ES-I3 (cell line): ENCODE results near the gene PRDM12.
A peak's percentile ranks its signal among the peaks of the same experiment; 100 is the strongest.

Experiments used
- H3K36me3 ChIP-seq: 2 replicates; pipeline ENCODE4 v1.6.1; 2013; ENCODE audit warnings: mild to moderate bottlenecking, low read length, control low read depth, moderate library complexity; ENCODE audit not compliant: insufficient read depth
- H3K4me1 ChIP-seq: 2 replicates; pipeline ENCODE4 v1.6.1; 2013; ENCODE audit warnings: mild to moderate bottlenecking, control low read depth, low read length; ENCODE audit not compliant: insufficient read depth
- H3K9ac ChIP-seq: 2 replicates; pipeline ENCODE4 v1.6.1; 2013; ENCODE audit warnings: low read depth, mild to moderate bottlenecking, low read length, moderate library complexity
- H3K9me3 ChIP-seq: 2 replicates; pipeline ENCODE4 v1.6.1; 2013; ENCODE audit warnings: mild to moderate bottlenecking, low read length, moderate library complexity; ENCODE audit not compliant: control insufficient read depth, insufficient read depth

The PRDM12 gene

DNA sequence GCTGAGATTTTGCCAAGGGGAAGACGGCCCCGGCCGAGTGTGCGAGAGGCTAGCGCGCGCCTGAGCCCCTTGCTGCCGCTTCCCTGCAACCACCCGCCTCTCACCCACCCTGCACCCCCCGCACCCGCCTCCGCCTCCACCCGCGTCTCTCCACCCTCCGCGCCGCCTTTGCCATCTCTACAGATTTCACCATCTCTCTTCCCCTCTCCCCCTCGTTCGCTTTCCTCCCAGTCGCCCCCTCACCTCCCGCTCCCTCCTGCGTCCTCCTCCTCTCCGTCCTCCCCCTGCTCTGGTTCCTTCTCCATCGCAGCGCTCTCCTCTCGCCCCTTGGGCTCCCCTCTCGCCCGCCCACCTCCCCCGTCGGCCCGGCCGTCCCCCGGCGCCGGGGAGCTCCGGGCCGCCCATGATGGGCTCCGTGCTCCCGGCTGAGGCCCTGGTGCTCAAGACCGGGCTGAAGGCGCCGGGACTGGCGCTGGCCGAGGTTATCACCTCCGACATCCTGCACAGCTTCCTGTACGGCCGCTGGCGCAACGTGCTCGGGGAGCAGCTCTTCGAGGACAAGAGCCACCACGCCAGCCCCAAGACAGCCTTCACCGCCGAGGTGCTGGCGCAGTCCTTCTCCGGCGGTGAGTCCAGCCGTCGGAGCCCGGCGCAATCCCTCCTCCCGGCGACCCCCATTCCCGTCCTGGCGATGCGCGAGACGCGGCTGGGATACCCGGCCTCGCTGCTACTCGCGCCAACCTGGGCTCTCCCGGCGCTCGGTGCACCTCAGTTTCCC is at the start of gene PRDM12:
TSS of gene PRDM12 (plus strand) at position 344 of the 778 bp plus-strand sequence. CDS start at position 404, 60 bp downstream.
- H3K4me1 ChIP-seq = no peaks in the 10 kb centered on the region; the same call in 1 of the 2 replicates
- H3K9ac ChIP-seq = peak within 1 kb of the TSS; percentile 41; the same call in 1 of the 2 replicates
- H3K9me3 ChIP-seq = no peaks in the 10 kb centered on the region
- no peaks in the 10 kb centered on the region for H3K36me3 ChIP-seq

DNA sequence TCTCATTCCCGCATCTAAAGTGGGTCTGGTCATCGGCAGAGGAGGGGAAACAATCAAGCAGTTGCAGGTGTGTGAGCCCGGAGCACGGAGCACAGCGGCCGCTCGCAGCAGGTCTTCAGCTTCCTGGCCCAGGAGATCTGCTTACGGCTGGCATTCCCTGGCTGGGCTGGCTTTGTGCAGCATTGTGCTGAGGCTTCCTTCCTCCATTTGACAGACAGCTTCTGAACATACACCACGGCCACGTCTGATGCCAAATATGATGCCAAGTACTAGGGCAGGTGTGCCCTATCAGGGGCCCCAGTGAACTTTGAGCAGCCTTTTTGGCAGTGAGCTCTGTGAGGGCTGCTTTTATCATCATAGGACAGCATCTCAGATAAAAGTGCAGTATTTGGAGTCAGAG is 47.9 kb upstream of the PRDM12 start:
- H3K36me3 ChIP-seq = peaks cover 69% of the 10 kb centered on the region

DNA sequence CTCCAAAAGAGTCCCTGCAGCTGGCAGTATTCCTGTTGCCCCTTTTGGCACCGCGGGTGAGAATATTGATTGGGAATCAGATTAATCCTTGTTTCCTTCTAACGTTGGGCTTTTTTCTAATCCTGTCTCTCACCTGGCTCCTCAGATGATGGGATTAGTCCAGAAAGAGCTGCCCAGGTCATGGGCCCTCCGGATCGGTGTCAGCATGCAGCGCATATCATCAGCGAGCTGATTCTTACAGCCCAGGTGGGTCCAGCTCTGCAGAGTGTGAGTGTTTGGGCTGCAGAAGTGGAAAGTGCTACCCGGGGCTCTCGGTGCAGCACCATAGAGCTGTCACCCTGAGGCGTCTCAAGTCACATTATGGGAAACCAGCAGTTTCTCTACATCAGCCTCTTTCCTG is 40.9 kb upstream of the PRDM12 start:
- Histone ChIP-seq H3K9me3 (no peaks in the 10 kb centered on the region), H3K9ac (no peak overlapping the region), H3K36me3 (peaks cover 52% of the 10 kb centered on the region), H3K4me1 (no peaks in the 10 kb centered on the region)

More for the DNA sequence above, 47.9 kb upstream of the PRDM12 start:
- no peak overlapping the region for H3K9ac ChIP-seq
- H3K9me3 ChIP-seq = no peaks in the 10 kb centered on the region
- H3K4me1 ChIP-seq = no peaks in the 10 kb centered on the region

DNA sequence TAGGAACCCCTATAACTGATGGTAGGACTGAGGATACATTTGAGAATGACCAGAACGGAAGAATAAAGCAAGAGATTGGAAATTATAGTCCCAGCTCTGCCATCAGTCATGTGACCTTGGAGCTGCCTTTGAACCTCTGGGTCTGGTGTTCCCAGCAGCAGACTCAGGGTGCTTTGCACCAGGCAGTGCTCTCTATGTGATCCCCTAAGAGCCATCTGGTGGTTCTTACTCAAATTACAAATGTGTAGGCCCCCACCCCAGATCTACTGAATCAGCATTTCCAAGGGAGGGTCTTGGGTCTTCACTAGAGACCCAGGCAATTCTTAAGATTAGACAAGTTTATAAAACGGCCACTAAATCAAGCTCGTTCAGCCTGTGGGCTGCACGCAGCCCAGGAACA is 40.2 kb upstream of the PRDM12 start:
- Histone ChIP-seq H3K9me3 (no peaks in the 10 kb centered on the region), H3K4me1 (peaks cover 3% of the 10 kb centered on the region), H3K36me3 (peaks cover 49% of the 10 kb centered on the region), H3K9ac (no peak overlapping the region)

DNA sequence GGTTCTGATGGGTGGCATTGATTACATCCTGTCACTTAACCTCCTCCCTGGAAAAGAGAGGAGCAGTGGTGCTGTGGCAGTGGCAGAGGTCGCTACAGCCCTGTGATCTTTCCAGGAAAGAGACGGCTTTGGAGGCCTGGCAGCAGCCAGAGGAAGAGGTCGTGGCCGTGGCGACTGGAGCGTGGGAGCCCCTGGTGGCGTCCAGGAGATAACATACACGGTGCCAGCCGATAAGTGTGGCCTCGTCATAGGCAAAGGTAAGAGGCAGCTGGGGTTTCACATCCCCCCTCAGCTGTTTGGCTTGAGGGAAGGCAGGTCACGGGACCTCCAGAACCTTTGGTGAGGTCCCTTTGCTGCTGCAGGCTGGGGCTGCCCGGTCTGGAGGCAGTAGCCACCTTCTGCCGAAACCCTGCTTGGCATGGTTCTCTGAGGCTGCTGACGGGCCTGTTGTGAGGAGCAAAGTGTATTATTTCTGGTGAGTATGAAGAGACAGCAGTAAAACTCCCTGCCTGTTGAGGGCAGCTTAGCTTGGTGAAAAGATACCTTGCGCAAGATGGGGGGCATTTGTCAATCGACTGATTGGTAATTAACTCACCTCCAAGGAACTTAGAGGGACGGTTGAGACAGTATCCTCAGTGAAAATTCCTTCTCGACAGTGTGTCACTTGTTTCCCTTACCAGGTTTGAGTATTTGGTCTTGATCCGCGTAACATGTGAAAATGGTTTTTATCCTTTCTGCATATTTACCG is 38.0 kb upstream of the PRDM12 start:
- Histone ChIP-seq H3K36me3 (peaks cover 50% of the 10 kb centered on the region), H3K4me1 (peaks cover 7% of the 10 kb centered on the region), H3K9ac (no peak overlapping the region), H3K9me3 (no peaks in the 10 kb centered on the region)

DNA sequence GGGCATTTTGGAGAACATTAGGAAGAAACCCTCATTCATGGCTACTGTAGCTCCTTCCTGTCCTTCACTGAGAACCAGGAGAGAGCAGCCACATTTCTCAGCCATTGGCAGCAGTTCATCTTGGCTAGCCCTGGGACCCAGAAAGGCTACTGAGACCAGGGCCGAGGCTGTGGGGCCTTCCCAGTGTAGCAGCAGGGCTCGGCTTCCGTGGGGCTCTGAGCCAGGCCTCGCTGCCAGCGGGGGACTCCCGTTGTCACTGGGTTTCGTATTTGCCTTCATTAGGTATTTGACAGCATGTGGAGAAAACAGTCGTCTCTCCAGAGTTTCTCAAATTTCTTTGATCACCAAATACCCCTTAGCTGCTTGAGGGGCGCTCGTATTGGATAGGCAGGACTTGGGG is 37.3 kb upstream of the PRDM12 start:
- Histone ChIP-seq H3K4me1 (peaks cover 7% of the 10 kb centered on the region), H3K36me3 (peaks cover 50% of the 10 kb centered on the region), H3K9ac (no peak overlapping the region), H3K9me3 (no peaks in the 10 kb centered on the region)

DNA sequence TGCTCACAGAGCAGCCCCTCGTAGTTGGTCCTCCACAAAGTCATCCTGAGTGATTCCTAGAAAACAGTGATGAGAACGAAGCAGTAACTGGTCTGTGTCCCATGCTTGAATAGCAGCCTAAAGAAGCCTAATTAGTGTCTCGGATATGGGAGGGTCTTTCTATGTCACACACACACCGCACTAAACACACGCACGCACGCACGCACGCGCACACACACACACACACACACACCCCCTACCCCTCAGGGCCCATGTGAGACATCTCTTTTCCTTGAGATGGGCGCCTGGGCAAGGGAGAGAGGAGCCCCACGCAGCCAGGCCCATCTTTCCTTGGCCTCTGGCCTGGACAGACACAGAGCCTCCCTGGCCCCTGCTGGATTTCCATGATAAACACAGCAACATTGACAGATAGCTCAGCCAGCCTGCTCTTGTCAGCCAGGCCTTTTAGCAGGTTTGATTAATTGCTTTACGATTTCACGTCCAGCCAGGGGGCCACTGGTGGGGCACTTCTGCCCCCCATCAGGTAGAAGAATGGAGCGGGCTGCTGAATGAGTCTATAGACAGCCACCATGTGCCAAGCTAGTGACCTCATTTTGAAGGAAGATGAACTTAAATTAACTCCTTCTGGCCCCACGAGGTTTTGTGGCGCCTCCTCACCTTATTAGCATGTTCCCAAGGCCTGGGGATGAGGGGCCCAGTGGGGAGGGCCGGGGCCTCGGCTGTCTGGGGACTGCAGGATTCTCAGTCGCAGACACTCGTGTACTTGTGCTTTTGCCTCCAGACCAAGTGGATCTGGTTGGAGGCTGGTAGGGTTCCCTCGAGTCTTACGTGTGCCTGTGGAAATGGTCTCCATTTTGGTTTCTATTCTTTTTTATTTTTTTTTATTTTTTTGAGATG is 36.2 kb upstream of the PRDM12 start:
- Histone ChIP-seq H3K4me1 (peaks cover 7% of the 10 kb centered on the region), H3K9me3 (no peaks in the 10 kb centered on the region), H3K36me3 (peaks cover 49% of the 10 kb centered on the region), H3K9ac (no peak overlapping the region)

DNA sequence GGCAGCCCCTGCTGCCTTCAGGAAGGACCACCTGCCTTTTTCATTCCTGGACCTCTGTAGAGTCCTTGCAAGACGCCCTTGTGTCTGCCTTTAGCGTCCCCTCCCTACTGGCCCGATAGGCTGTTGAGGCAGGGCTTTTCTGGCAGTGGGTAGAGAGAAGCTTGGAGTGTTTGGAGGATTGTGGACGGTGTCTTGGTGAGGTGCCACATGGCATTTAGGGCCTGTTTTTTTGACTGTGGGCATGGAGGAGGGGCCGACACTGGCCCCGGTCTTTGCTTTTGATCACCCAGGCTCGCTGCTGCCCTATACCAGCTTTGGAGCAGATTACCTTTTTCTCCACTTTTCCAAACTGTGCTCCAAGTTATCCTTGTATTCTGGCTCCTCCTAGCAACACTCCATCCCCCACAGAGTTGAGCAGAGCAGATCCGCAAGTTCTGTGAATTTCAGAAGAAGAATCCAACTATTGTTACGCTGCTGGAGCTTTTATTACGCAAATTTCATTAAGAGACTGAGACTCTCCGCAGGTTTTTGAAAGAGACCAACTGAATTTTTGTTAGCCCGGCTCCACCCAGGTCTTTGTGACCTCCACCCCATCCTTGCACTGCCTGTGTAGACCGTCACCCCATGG is 34.8 kb upstream of the PRDM12 start:
- H3K4me1 ChIP-seq = peaks cover 7% of the 10 kb centered on the region
- H3K9me3 ChIP-seq = no peaks in the 10 kb centered on the region
- H3K36me3 ChIP-seq = peaks cover 45% of the 10 kb centered on the region
- H3K9ac ChIP-seq = peak overlapping the region; percentile 11; the same call in 1 of the 2 replicates

DNA sequence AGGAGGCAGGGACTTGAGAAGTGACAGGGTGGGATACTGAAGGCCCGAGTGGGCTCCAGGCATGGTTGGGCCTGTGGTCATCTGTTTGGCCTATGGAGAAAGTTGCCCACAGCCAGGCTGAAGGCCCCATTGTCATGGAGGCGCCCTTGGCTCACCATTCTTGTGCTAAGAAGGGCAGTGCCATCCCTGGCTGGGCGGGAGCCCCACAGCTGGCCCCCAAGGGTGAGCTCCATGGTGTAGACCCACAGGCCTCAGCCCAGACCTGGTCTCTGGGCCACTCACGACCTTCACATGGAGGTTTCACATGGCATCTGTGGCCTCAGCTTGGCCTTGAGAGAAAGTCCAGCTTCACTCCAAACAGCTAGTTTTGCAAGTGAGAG is 34.3 kb upstream of the PRDM12 start:
- Histone ChIP-seq H3K9me3 (no peaks in the 10 kb centered on the region), H3K36me3 (peaks cover 43% of the 10 kb centered on the region), H3K9ac (no peak overlapping the region), H3K4me1 (peaks cover 7% of the 10 kb centered on the region)

DNA sequence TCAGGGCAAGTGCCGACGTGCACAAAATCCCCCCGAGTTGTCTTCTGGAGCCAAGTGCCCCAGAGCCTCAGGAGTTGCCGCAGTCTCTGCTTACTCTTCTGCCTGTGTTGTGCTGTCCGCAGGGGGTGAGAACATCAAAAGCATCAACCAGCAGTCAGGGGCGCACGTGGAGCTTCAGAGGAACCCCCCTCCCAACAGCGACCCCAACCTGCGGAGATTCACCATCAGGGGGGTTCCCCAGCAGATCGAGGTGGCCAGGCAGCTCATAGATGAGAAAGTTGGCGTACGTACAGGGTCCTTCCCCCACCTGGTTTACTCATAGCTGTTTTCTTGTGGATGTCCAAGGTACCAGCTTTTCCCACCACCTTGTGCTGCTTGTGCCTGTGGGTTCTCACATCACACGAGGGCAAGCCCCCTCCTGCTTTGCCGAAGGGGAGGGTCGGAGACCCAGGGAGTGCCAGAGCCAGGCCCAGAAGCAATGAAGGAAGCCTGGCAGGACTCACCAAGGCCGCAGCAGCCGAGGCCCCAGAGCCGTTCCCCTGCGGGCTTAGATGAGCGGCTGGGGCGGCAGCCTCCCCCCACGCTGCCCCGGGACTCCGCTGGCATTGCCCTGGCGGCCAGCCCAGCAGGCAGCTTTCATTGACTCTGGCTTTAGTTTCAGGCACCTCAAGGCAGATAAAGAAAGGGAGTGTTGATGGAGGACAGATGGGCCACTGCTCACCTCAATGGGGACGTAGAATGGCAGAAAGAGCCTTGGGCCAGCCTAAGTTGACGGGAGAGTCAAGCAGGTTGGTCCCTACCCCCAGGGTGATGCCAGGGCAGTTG is 33.7 kb upstream of the PRDM12 start:
- Histone ChIP-seq H3K9ac (no peak overlapping the region), H3K9me3 (no peaks in the 10 kb centered on the region), H3K4me1 (peaks cover 7% of the 10 kb centered on the region), H3K36me3 (peaks cover 39% of the 10 kb centered on the region)

DNA sequence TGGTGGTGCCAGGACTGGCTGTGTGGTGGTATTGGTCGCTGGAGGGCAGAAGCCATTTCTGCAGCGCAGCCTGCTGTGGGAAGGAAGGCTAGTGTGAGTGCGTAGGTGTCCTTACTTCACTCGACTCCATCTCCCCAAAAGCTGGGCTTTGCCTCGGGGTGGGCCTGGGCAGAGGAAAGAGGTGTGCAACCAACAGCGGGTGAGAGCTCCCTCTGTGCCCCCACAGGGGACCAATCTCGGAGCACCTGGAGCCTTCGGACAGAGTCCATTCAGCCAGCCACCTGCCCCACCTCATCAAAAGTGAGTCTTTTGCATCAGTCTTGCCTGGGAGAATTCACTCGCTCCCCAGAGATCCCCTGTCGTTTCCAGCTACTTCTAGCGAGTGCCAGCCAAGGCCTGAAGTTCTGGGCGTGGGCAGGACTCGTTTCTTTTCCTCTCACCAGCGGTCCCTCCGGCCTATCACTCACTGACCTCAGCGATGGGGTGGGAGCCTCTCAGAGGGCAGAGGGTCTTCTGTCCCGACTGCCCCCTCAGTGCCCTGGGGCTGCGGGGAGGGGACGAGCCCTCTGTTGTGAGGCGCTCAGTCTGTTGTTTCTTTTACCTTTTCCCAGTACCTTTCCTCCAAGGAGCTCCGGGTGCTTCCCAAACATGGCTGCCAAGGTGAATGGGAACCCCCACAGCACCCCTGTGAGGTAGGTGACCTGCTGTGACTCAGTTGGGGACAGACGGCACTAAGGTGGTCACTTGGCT is 32.9 kb upstream of the PRDM12 start:
- H3K36me3 ChIP-seq = peaks cover 36% of the 10 kb centered on the region

DNA sequence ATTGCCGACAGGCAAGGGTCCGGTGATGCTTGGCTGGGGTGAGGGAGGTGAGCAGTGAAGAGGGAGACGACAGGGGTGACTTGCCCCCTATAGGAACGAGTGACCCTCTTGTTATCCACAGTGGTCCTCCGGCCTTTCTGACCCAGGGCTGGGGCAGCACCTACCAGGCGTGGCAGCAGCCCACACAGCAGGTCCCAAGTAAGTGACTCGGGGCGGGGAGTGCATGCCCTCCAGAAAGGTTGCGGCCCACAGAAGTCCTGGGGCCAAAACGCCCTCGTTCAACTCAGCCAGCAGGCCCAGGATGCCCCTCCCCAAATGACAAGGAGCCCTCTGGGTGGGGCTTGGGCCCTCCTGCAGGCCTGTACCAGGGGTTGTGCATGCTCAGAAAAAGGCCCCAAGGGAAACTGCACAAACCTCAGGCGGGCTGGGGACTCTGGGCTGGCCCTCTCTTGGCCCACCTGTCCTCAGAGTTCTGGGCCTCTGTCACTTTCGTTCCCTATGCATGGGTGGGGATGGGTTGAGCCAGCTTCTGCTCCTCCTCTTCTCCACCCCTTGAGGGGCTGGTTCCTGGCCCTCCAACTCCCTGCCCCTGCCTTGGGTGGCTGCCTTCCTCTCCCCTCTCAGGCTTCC is 32.2 kb upstream of the PRDM12 start:
- peaks cover 7% of the 10 kb centered on the region for H3K4me1 ChIP-seq
- H3K9ac ChIP-seq = no peak overlapping the region
- H3K9me3 ChIP-seq = no peaks in the 10 kb centered on the region
- peaks cover 30% of the 10 kb centered on the region for H3K36me3 ChIP-seq

More for the DNA sequence above, 32.9 kb upstream of the PRDM12 start:
- no peaks in the 10 kb centered on the region for H3K9me3 ChIP-seq
- H3K9ac ChIP-seq = no peak overlapping the region
- peaks cover 7% of the 10 kb centered on the region for H3K4me1 ChIP-seq
